Caco-2 (cell line): Measurements from ENCODE around the gene XPO4. TPM values are rescaled to one million over a fixed set of nuclear protein-coding genes. Genes with fewer than 3 reads are reported as not detected.
"Not testable (repeated sequence)": the region's sequence is repeated elsewhere in the genome, so short reads cannot be mapped to it uniquely, and the experiment has no call there.

Experiments
- BruUV-seq: library from RNA; stranded (reverse); fragments of 400-500 nt; replicated peaks from 2 replicates; lab custom pipeline; 2021; lab: Mats Ljungman, UMichigan
- CTCF ChIA-PET: fragments of 300-600 bp; sonication (Branson Sonifier 250); formaldehyde crosslinking; loops from one replicate; lab custom pipeline; 2022; ENCODE audit warnings: antibody characterized with exemption; lab: Charles Lee
- POLR2A ChIA-PET: fragments of 300-600 bp; sonication (Branson Sonifier 250); formaldehyde crosslinking; loops from one replicate; lab custom pipeline; 2022; ENCODE audit warnings: antibody characterized with exemption; lab: Charles Lee
- DNase-seq, 2 experiments: peaks; one replicate each; pipeline versions ENCODE4 v3.0.0 to v3.0.0-alpha.2; 2020 to 2022
- H3K27me3 ChIP-seq: replicated peaks from 2 replicates; pipeline ENCODE4 v1.6.0; 2011; ENCODE audit warnings: low read length; ENCODE audit not compliant: control insufficient read depth, insufficient read depth
- H3K36me3 ChIP-seq: 2 replicates; pipeline ENCODE4 v1.5.1; 2011; ENCODE audit warnings: low read length; ENCODE audit not compliant: control insufficient read depth, insufficient read depth
- H3K4me1 ChIP-seq: fragments of 250-450 bp; sonication (Bioruptor Pico); 2 replicates; pipeline ENCODE4 v1.5.1; 2020; ENCODE audit warnings: mild to moderate bottlenecking
- H3K4me3 ChIP-seq: 2 replicates; pipeline ENCODE4 v1.5.1; 2011; ENCODE audit warnings: low read depth, mild to moderate bottlenecking, control low read depth, low read length
- H3K9me3 ChIP-seq: fragments of 250-450 bp; sonication (Bioruptor Pico); 2 replicates; pipeline ENCODE4 v1.5.1; 2020; ENCODE audit warnings: mild to moderate bottlenecking, moderate library complexity
- H3K27ac Mint-ChIP-seq: one replicate; pipeline ENCODE4 v1.8.0; 2022; ENCODE audit warnings: mixed read lengths; ENCODE audit not compliant: unreplicated experiment
- H3K27me3 Mint-ChIP-seq: one replicate; pipeline ENCODE4 v1.8.0; 2022; ENCODE audit warnings: mixed read lengths; ENCODE audit not compliant: insufficient read depth, unreplicated experiment
- H3K36me3 Mint-ChIP-seq: one replicate; pipeline ENCODE4 v1.8.0; 2022; ENCODE audit warnings: mild to moderate bottlenecking, mixed read lengths; ENCODE audit not compliant: insufficient read depth, unreplicated experiment
- H3K4me1 Mint-ChIP-seq: one replicate; pipeline ENCODE4 v1.8.0; 2022; ENCODE audit warnings: low read depth, mixed read lengths; ENCODE audit not compliant: unreplicated experiment
- H3K4me3 Mint-ChIP-seq: one replicate; pipeline ENCODE4 v1.8.0; 2022; ENCODE audit warnings: mild to moderate bottlenecking, moderate library complexity, mixed read lengths; ENCODE audit not compliant: unreplicated experiment
- H3K9me3 Mint-ChIP-seq: one replicate; pipeline ENCODE4 v1.8.0; 2022; ENCODE audit warnings: mixed read lengths; ENCODE audit not compliant: unreplicated experiment
- CTCF ChIP-seq, 2 experiments: fragments of 200-600 bp in 1 of 2; IDR thresholded peaks; 1 replicate in 1 of 2; 2 replicates in 1 of 2; pipeline versions ENCODE4 v1.5.1 to v1.8.0; 2011 to 2022; ENCODE audit warnings: antibody characterized with exemption in 1 of 2, control low read depth in 1 of 2, inconsistent platforms in 1 of 2, low read depth in 1 of 2, low read length in 1 of 2, mild to moderate bottlenecking in 1 of 2, moderate library complexity in 1 of 2; ENCODE audit not compliant: insufficient read depth in 1 of 2, severe bottlenecking in 1 of 2, unreplicated experiment in 1 of 2
- intact Hi-C: fragments of 100-400 bp; cut with micrococcal nuclease; formaldehyde crosslinking; loops from one replicate; pipeline ENCODE4 v1.10.0; 2022; ENCODE audit not compliant: unreplicated experiment
- total RNA-seq: library from RNA; stranded (reverse); gene quantifications from 2 replicates; pipeline ENCODE4 v1.2.3, GENCODE V29; 2022

Gene XPO4
- total RNA-seq, 1 experiment from 2014 or later = 33.3 TPM

- no peaks in the 10 kb centered on the region for H3K9me3 Mint-ChIP-seq
- CTCF ChIA-PET = interaction anchor here (0.5 to 1.5 kb wide), 13 partner anchors 17 to 739 kb away, joined by 3 to 15 read pairs (median 4); partner anchors contain the start of genes EEF1AKMT1, IL17D, MICU2 and XPO4
- POLR2A ChIA-PET = interaction anchor here (0.5 to 0.7 kb wide), 3 partner anchors 11 to 142 kb away, joined by 3 read pairs; no protein-coding TSS in a partner anchor
Observed at GRCh38 chr13:20924758-20925394, 22.3 kb upstream of the XPO4 start.

GRCh38 chr13:20923272-20923671, 20.7 kb upstream of the XPO4 start:
- no peaks in the 10 kb centered on the region for H3K36me3 Mint-ChIP-seq
- H3K4me3 ChIP-seq = no peak overlapping the region
- H3K27me3 ChIP-seq = no peaks in the 10 kb centered on the region
- H3K4me1 ChIP-seq = no peaks in the 10 kb centered on the region
- DNase-seq = peak in 1 of 2 experiments; percentile 11
- ChIA-PET POLR2A (interaction anchor here (1.3 kb wide), 1 partner anchor 20 kb away, joined by 6 read pairs; the partner anchor contains the start of gene XPO4), CTCF (interaction anchor here (0.6 kb wide), 1 partner anchor 427 kb away, joined by 5 read pairs; no protein-coding TSS in a partner anchor)
- no peak overlapping the region for H3K27ac Mint-ChIP-seq
- H3K4me3 Mint-ChIP-seq = no peak overlapping the region
- BruUV-seq = no TSS peak
- no peaks in the 10 kb centered on the region for H3K36me3 ChIP-seq
- no peaks in the 10 kb centered on the region for H3K9me3 Mint-ChIP-seq
- TF ChIP-seq CTCF (IDR thresholded peaks at IDR 0.05; ENCODE audit: insufficient read depth in 1 of 2, low read depth in 1 of 2, low read length in 1 of 2, severe bottlenecking in 1 of 2, unreplicated experiment in 1 of 2) = no peak
- intact Hi-C loops = no loop called here
- H3K4me1 Mint-ChIP-seq = peaks cover 9% of the 10 kb centered on the region
- H3K9me3 ChIP-seq = no peaks in the 10 kb centered on the region
- H3K27me3 Mint-ChIP-seq = no peaks in the 10 kb centered on the region

More at GRCh38 chr13:20924758-20925394, 22.3 kb upstream of the XPO4 start:
- Mint-ChIP-seq H3K27me3 (no peaks in the 10 kb centered on the region), H3K4me1 (peaks cover 9% of the 10 kb centered on the region), H3K36me3 (no peaks in the 10 kb centered on the region), H3K4me3 (no peak overlapping the region), H3K27ac (no peak overlapping the region)
- BruUV-seq = no TSS peak
- no peak overlapping the region for H3K4me3 ChIP-seq
- no peaks in the 10 kb centered on the region for H3K4me1 ChIP-seq
- TF ChIP-seq CTCF (IDR thresholded peaks at IDR 0.05; ENCODE audit: insufficient read depth in 1 of 2, low read depth in 1 of 2, low read length in 1 of 2, severe bottlenecking in 1 of 2, unreplicated experiment in 1 of 2) = peak; percentile 78 to 91
- DNase-seq = peak; percentile 87 to 88
- no peaks in the 10 kb centered on the region for H3K9me3 ChIP-seq
- intact Hi-C loops = loop anchor here (1.0 to 2.0 kb wide), 3 partner anchors 96 to 430 kb away; no protein-coding TSS in a partner anchor
- H3K36me3 ChIP-seq = no peaks in the 10 kb centered on the region
- H3K27me3 ChIP-seq = no peaks in the 10 kb centered on the region

- Mint-ChIP-seq H3K4me3 (no peak overlapping the region), H3K27me3 (no peaks in the 10 kb centered on the region), H3K4me1 (peaks cover 9% of the 10 kb centered on the region), H3K27ac (no peak overlapping the region), H3K36me3 (no peaks in the 10 kb centered on the region), H3K9me3 (no peaks in the 10 kb centered on the region)
- H3K4me3 ChIP-seq = no peak overlapping the region
- H3K4me1 ChIP-seq = no peaks in the 10 kb centered on the region
- ChIA-PET POLR2A (no interaction called here), CTCF (no interaction called here)
- intact Hi-C loops = no loop called here
- no peaks in the 10 kb centered on the region for H3K27me3 ChIP-seq
- H3K36me3 ChIP-seq = no peaks in the 10 kb centered on the region
- BruUV-seq = no TSS peak
- peak in 1 of 2 experiments; percentile 26 for DNase-seq
- TF ChIP-seq CTCF (IDR thresholded peaks at IDR 0.05; ENCODE audit: insufficient read depth in 1 of 2, low read depth in 1 of 2, low read length in 1 of 2, severe bottlenecking in 1 of 2, unreplicated experiment in 1 of 2) = no peak
- no peaks in the 10 kb centered on the region for H3K9me3 ChIP-seq
Observed at GRCh38 chr13:20921572-20921971, 19.0 kb upstream of the XPO4 start.

- POLR2A ChIA-PET, H3K4me1 Mint-ChIP-seq, DNase-seq, H3K4me1 ChIP-seq, H3K27me3 Mint-ChIP-seq, H3K36me3 Mint-ChIP-seq, H3K9me3 ChIP-seq, H3K36me3 ChIP-seq, intact Hi-C loops, H3K27me3 ChIP-seq, H3K27ac Mint-ChIP-seq, BruUV-seq, H3K4me3 Mint-ChIP-seq, H3K4me3 ChIP-seq, CTCF ChIA-PET: not testable (repeated sequence)
- peaks cover 10% of the 10 kb centered on the region for H3K9me3 Mint-ChIP-seq
Observed at GRCh38 chr13:20915676-20916075, 13.1 kb upstream of the XPO4 start.
